Dedifferentiated amniotic fluid mesenchymal stem cell (primary cell): ENCODE measurements around the gene IDUA.

Source experiments
- DNase-seq: peaks from one replicate; pipeline ENCODE4 v3.0.0-alpha.2; 2016; ENCODE audit errors: extremely low spot score

Gene IDUA

GRCh38 chr4:1015179-1015578, 28.3 kb downstream of the IDUA start:
- no peak for DNase-seq

GRCh38 chr4:1015746-1016145, 28.9 kb downstream of the IDUA start:
- no peak for DNase-seq

DNA sequence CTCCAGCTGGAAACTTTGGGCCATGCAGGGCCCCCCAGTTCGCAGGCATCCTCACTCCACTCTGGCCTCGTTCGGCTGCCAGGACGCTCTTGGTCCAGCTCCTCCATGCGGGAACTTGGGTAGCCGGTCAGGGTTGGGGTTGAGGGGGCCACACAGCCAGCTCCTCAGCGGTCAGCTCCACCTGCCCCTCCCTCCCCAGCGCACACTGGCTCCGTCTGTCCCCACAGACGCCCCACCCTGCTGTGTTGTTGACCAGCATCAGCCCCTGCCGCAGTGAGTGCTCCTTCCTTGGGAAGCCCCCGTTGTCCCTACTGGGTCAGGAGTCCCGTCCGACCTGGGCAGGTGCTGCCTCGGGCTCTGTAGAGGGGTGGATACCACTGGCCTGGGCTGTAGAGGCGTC, 30.4 kb downstream of the IDUA start:
- no peak for DNase-seq

DNA sequence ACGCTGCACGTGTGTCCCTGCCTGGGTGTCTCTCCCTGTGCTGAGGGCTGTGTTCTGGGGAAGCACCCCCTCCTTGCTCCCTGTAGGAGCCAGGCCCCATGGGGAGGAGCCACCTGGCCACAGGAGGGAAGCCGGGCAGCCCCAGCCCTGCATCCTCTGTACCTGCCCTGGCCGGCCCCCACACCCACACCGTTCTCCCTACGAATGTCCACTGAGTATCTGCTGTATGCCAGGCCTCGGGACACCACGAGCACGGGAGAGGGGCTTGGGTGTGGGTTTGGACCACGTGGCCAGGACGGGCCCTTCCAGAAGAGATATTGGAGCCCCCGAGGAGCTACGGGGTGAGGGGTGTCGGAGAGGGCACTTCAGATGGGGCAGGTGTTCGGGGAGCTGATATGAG, 30.9 kb downstream of the IDUA start:
- DNase-seq: no peak

DNA sequence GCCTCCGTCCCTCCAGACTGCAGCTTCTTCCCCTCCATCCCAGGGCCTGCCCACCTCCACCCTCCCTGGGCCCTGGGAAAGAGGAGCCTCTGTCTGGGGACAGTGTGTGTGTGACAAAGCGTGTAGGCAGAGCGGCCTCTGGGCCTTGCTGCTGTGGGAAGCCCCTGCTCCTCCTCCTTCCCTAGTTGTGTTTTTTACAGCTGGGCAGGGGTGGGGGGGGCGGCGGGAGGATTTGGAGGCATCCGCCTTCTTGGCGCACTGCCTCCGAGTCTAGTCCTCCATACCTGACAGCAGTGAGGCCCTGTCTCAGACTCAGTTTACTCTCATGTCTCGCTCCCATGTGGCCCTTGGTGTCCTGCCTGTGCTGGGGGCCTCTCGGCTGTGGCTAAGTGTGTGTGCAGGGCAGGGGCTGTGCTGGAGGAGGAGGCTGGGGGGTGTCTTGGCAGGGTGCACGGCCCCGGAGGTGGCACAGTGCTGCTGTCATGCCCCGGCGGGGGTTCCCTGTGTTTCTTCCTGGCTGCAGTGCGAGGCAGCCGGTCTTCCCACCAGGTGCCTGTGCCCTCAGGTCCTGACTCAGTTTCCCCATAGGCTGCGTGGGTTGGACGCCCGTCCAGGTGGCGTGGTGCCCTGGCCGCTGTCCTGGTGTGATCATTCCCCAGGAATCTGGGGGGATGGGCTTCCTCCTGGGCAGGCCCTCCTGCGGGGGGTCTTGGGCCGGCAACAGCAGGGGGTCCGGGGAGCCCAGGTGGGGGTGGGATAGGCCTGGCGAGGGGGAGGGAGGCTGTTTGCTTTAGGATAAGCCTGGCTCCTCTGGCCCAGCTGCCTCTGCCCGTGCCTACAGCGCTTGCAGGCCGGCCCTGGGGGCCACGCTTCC, 31.5 kb downstream of the IDUA start:
- no peak for DNase-seq

GRCh38 chr4:1019320-1019719, 32.5 kb downstream of the IDUA start:
- no peak for DNase-seq

- DNase-seq: no peak
Observed at GRCh38 chr4:1019729-1020470, 33.1 kb downstream of the IDUA start.

DNA sequence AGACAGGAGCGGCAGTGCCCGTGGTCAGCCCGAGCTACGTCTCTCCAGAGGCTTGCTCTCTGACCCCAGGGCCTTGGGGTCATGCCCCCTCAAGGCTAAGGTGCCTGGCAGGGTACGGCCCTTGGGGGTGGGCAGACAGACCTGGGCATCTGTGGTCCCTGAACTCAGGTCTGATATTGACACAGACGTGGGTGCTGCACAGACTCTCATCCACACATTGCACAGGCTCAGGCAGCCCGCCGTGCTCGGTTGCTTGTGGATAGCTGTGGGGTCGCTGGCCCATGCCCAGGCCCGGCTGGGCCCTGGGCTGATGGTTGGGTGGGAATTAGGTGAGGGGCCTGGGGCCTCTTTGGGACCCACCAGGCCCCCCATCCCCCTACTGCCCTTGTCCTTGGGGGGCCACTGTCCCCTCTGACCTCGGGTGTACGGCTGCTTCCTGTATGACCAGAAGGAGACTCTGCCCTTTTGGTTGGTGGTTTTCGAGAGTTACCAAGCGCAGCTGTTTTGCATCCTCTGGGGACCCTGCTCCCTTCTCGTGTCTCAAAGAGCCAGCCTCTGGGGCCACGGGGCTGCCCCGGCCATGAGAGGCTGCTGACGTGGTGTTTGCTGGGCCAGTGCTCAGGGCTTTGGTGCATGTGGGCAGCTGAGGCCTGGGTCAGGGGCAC, 34.7 kb downstream of the IDUA start:
- DNase-seq: no peak

- DNase-seq: no peak
Observed at GRCh38 chr4:1022051-1022738, 35.4 kb downstream of the IDUA start.

DNA sequence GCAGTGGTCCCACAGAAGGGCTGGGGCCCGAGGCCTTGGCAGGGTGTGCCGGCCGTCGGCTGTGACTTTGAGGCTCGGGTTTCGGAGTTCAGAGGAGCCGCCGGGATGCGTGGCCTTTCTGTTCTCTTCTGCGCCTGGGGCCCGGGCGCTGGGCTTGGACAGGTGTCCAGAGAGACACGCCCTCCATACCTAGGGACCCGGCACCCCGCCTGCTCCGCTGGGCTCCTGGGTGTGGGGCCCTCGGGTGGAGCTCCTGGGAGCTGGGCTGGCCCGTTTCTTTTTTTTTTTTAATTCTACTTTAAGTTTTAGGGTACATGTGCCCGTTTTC, 35.9 kb downstream of the IDUA start:
- no peak for DNase-seq

DNA sequence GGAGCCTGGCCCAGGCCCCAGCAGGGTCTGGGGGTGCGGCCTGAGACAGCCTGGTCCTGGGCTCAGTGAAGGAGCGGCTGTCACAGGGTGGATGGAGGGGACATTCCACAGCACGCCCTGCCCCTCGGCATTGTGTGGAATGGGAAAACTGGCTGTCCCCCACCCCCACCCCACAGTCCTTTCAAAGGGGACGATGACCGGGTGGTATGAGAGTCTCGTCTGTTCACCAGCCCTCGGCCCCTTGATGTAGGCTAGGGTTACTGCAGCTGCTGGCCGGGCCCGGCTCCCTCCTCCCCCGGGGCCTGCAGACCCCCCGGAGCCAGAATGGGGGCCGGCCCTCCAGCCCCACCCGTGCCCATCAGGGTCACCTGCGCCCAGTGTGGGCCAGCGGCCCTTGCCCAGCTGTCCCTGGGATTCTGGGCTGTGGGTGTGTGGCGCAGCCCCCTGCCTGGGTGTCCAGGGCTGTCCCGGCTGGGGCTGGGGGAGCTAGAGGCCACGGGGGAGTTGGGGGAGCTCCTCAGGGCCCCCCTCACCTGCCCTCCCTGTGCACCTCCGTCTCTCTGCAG, 36.3 kb downstream of the IDUA start:
- DNase-seq: no peak

DNA sequence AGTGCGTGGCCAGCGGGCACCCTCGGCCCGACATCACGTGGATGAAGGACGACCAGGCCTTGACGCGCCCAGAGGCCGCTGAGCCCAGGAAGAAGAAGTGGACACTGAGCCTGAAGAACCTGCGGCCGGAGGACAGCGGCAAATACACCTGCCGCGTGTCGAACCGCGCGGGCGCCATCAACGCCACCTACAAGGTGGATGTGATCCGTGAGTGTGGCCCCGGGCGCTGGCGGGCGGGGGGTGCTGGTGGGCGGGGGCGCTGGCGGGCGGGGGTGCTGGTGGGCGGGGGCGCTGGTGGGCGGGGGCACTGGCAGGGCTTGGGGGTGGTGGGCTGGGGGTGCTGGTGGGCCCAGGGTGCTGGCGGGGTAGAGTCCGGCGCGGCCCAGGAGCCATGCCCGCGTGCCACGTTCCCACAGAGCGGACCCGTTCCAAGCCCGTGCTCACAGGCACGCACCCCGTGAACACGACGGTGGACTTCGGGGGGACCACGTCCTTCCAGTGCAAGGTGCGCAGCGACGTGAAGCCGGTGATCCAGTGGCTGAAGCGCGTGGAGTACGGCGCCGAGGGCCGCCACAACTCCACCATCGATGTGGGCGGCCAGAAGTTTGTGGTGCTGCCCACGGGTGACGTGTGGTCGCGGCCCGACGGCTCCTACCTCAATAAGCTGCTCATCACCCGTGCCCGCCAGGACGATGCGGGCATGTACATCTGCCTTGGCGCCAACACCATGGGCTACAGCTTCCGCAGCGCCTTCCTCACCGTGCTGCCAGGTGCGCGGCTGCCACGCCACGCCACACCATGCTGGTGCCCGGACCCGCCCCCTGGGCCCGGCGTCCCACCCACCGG, 37.3 kb downstream of the IDUA start:
- no peak for DNase-seq

- DNase-seq: no peak
Observed at GRCh38 chr4:1024882-1025545, 38.2 kb downstream of the IDUA start.

- no peak for DNase-seq
Observed at GRCh38 chr4:1026115-1026514, 39.3 kb downstream of the IDUA start.

DNA sequence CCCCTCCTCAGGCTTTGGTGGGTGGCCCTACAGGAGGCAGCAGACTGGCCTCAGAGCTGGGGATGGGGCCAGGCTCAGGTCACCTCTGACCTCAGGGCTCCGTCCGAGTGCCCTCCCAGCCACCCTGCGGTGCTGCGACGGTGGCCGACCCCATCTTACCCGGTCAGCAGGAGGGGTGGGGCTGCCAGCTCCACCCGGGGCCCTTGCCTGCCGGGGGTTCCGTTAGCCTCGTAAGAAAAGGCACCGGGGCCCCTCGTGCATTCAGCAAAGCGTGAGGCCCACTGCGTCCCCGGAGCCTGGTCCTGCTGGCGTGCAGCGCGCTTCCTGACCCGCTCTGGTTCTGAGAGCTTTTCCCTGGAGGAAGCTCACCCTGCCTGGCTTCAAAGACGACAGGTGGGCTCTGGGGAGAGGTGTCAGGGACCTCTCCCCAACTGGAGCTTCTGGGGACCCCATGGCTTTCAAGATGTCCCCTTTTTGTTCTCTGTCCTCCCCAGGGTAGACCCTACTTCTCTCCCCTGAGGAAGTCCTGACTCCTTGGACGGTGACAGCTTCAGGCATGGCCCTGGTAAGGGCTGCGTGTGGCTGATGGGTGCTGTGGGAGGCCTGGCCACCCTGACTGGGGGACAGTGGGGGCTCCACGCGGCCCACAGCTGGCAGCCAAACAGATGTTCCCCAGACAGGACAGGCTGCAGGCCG, 40.5 kb downstream of the IDUA start:
- no peak for DNase-seq

- no peak for DNase-seq
Observed at GRCh38 chr4:1027915-1028238, 41.0 kb downstream of the IDUA start.

- no peak for DNase-seq
Observed at GRCh38 chr4:1028574-1029220, 41.9 kb downstream of the IDUA start.

GRCh38 chr4:1029529-1029928, 42.7 kb downstream of the IDUA start:
- no peak for DNase-seq

- DNase-seq: no peak
Observed at GRCh38 chr4:1030031-1030430, 43.2 kb downstream of the IDUA start.
